ENCODE data around the gene FMN1. TPM values are rescaled to one million over a fixed set of nuclear protein-coding genes. Genes with fewer than 3 reads are reported as not detected.

FMN1 gene
- total RNA-seq, 1 donor from 2014 or later, result 20.1 TPM

- Histone ChIP-seq H3K27me3 (no peaks in the 10 kb centered on the region), H3K4me3 (no peak overlapping the region), H3K9me3 (no peaks in the 10 kb centered on the region), H3K36me3 (no peaks in the 10 kb centered on the region), H3K4me1 (no peaks in the 10 kb centered on the region), H3K27ac (no peak overlapping the region)
- intact Hi-C loops (cut with DNase I), result no loop called here
- TF ChIP-seq POLR2A (IDR thresholded peaks at IDR 0.05), result no peak
- TF ChIP-seq CTCF (IDR thresholded peaks at IDR 0.05), result no peak
- TF ChIP-seq POLR2AphosphoS5 (IDR thresholded peaks at IDR 0.05; ENCODE audit: insufficient read depth in 1 of 2, low read depth in 1 of 2), result no peak
- no peak for DNase-seq (ENCODE audit: extremely low spot score in 2 of 2)
Observed at GRCh38 chr15:33242165-33242564, 47.7 kb upstream of the FMN1 start.

DNA sequence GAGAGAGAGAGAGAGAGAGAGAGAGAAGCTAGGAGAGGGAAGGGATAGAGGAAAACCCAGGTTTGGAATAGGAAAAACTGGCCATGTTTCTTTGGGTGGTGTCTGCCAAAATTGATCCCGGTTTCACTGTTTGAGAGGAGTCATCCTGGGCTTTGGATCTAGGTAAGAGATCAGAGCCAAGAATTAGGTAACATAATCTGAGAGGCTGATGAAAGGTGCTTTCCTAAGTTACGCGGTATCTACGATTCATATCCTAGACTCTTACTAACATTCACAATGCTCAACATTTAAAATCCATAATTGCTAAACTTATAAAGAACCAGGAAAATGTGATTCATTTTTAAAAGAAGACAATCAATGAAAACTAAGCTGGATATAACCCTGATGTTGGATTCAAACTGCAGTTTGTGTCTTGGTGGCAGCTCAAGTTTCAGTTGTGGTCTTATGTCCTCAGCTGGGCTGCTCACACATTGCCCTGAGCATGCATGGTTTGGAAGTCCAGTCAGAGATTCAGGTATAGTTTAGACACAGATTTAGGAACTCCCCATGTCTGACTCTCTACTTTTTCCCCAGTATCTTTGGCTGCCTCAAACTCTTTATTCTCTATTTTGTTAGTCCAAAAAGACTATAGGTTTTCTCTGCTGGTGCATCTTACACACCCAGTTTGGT lies 42.5 kb upstream of the FMN1 start:
- DNase-seq (ENCODE audit: extremely low spot score in 2 of 2), result no peak
- Histone ChIP-seq H3K4me3 (no peak overlapping the region), H3K27me3 (no peaks in the 10 kb centered on the region), H3K27ac (no peak overlapping the region), H3K4me1 (no peaks in the 10 kb centered on the region), H3K9me3 (no peaks in the 10 kb centered on the region), H3K36me3 (no peaks in the 10 kb centered on the region)
- no peak for TF ChIP-seq CTCF (IDR thresholded peaks at IDR 0.05)
- intact Hi-C loops (cut with DNase I), result no loop called here

- TF ChIP-seq POLR2A (IDR thresholded peaks at IDR 0.05) (no peak), POLR2AphosphoS5 (IDR thresholded peaks at IDR 0.05; ENCODE audit: insufficient read depth in 1 of 2, low read depth in 1 of 2) (no peak), CTCF (IDR thresholded peaks at IDR 0.05) (no peak)
- no peaks in the 10 kb centered on the region for H3K4me1 ChIP-seq
- intact Hi-C loops (cut with DNase I), result no loop called here
- no peaks in the 10 kb centered on the region for H3K27me3 ChIP-seq
- H3K9me3 ChIP-seq, result no peaks in the 10 kb centered on the region
- no peak for DNase-seq (ENCODE audit: extremely low spot score in 2 of 2)
- no peak overlapping the region for H3K4me3 ChIP-seq
- H3K27ac ChIP-seq, result no peak overlapping the region
- no peaks in the 10 kb centered on the region for H3K36me3 ChIP-seq
Observed at GRCh38 chr15:33234020-33234461, 39.5 kb upstream of the FMN1 start.

GRCh38 chr15:33226559-33227181 lies 32.2 kb upstream of the FMN1 start:
- H3K27me3 ChIP-seq, result no peaks in the 10 kb centered on the region
- no peak overlapping the region for H3K4me3 ChIP-seq
- intact Hi-C loops (cut with DNase I), result no loop called here
- TF ChIP-seq POLR2AphosphoS5 (IDR thresholded peaks at IDR 0.05; ENCODE audit: insufficient read depth in 1 of 2, low read depth in 1 of 2), result no peak
- no peak for TF ChIP-seq CTCF (IDR thresholded peaks at IDR 0.05)
- no peak for TF ChIP-seq POLR2A (IDR thresholded peaks at IDR 0.05)
- no peaks in the 10 kb centered on the region for H3K4me1 ChIP-seq
- H3K9me3 ChIP-seq, result no peaks in the 10 kb centered on the region
- no peak for DNase-seq (ENCODE audit: extremely low spot score in 2 of 2)
- H3K36me3 ChIP-seq, result no peaks in the 10 kb centered on the region
- no peak overlapping the region for H3K27ac ChIP-seq

- intact Hi-C loops (cut with DNase I), result no loop called here
- Histone ChIP-seq H3K27ac (no peak overlapping the region), H3K27me3 (no peaks in the 10 kb centered on the region), H3K4me3 (no peak overlapping the region), H3K36me3 (no peaks in the 10 kb centered on the region), H3K4me1 (no peaks in the 10 kb centered on the region), H3K9me3 (no peaks in the 10 kb centered on the region)
- TF ChIP-seq POLR2AphosphoS5 (IDR thresholded peaks at IDR 0.05; ENCODE audit: insufficient read depth in 1 of 2, low read depth in 1 of 2) (no peak), POLR2A (IDR thresholded peaks at IDR 0.05) (no peak), CTCF (IDR thresholded peaks at IDR 0.05) (no peak)
- DNase-seq (ENCODE audit: extremely low spot score in 2 of 2), result no peak
Observed at GRCh38 chr15:33218071-33218491, 23.6 kb upstream of the FMN1 start.

Data from vagina (tissue), 2 donors.